OCI-LY7 (cell line): ENCODE data around the gene RHOJ. TPM values are rescaled to one million over a fixed set of nuclear protein-coding genes. Genes with fewer than 3 reads are reported as not detected.

Experiments
- BruUV-seq: library from RNA; stranded (reverse); fragments of 400-500 nt; replicated peaks from 2 replicates; lab custom pipeline; 2021; lab: Mats Ljungman, UMichigan
- CTCF ChIA-PET: fragments of 300-600 bp; sonication (Branson Sonifier 250); formaldehyde crosslinking; loops from one replicate; lab custom pipeline; 2022; ENCODE audit warnings: antibody characterized with exemption; ENCODE audit not compliant: unreplicated experiment; lab: Charles Lee
- POLR2A ChIA-PET: fragments of 300-600 bp; sonication (Branson Sonifier 250); formaldehyde crosslinking; loops from one replicate; lab custom pipeline; 2022; ENCODE audit warnings: antibody characterized with exemption; lab: Charles Lee
- DNase-seq: peaks from one replicate; pipeline ENCODE4 v3.0.0-alpha.2; 2015; ENCODE audit warnings: low spot score
- H2AFZ ChIP-seq: fragments of 200-600 bp; sonication (generic), shearing (Covaris generic); 2 replicates; pipeline ENCODE4 v1.6.1; 2014; ENCODE audit warnings: mild to moderate bottlenecking, antibody characterized with exemption, low read length, moderate library complexity
- H3K27ac ChIP-seq: fragments of 200-600 bp; sonication (generic); 2 replicates; pipeline ENCODE4 v1.5.1; 2014; ENCODE audit warnings: mixed run types, low read depth, mild to moderate bottlenecking, moderate library complexity, low read length, inconsistent platforms; ENCODE audit not compliant: poor library complexity, severe bottlenecking
- H3K36me3 ChIP-seq: fragments of 200-600 bp; sonication (generic); 2 replicates; pipeline ENCODE4 v1.6.1; 2014; ENCODE audit warnings: mild to moderate bottlenecking, antibody characterized with exemption, low read length, moderate library complexity, mixed read lengths; ENCODE audit not compliant: insufficient read depth
- H3K4me1 ChIP-seq: fragments of 200-600 bp; sonication (generic); 2 replicates; pipeline ENCODE4 v1.5.1; 2014; ENCODE audit warnings: mild to moderate bottlenecking, low read length; ENCODE audit not compliant: insufficient read depth, poor library complexity, severe bottlenecking
- H3K4me2 ChIP-seq: fragments of 200-600 bp; sonication (generic); 2 replicates; pipeline ENCODE4 v1.6.1; 2014; ENCODE audit warnings: mild to moderate bottlenecking, low read length
- H3K4me3 ChIP-seq: fragments of 200-600 bp; sonication (generic); 2 replicates; pipeline ENCODE4 v1.5.1; 2014; ENCODE audit warnings: mild to moderate bottlenecking, low read depth, low read length; ENCODE audit not compliant: poor library complexity, severe bottlenecking
- H3K79me2 ChIP-seq: fragments of 200-600 bp; sonication (generic); 2 replicates; pipeline ENCODE4 v1.6.1; 2016; ENCODE audit warnings: low read depth, mild to moderate bottlenecking, low read length, moderate library complexity, mixed read lengths; ENCODE audit not compliant: insufficient read depth
- H3K9me2 ChIP-seq: fragments of 200-600 bp; sonication (generic); 2 replicates; pipeline ENCODE4 v1.6.1; 2016; ENCODE audit warnings: mild to moderate bottlenecking, low read length, mixed read lengths; ENCODE audit not compliant: insufficient read depth
- H3K9me3 ChIP-seq: fragments of 200-600 bp; sonication (generic); 2 replicates; pipeline ENCODE4 v1.6.1; 2014; ENCODE audit warnings: mild to moderate bottlenecking, mixed run types, low read length, mixed read lengths
- H4K20me1 ChIP-seq: fragments of 200-600 bp; sonication (generic); 2 replicates; pipeline ENCODE4 v1.6.1; 2014; ENCODE audit warnings: mild to moderate bottlenecking, antibody characterized with exemption, low read length, moderate library complexity, mixed read lengths; ENCODE audit not compliant: insufficient read depth
- CTCF ChIP-seq: fragments of 200-600 bp; sonication (generic); conservative IDR thresholded peaks from 2 replicates; pipeline ENCODE4 v1.5.1; 2014; ENCODE audit warnings: mild to moderate bottlenecking, antibody characterized with exemption, low read length, moderate library complexity, mixed read lengths
- EZH2phosphoT487 ChIP-seq: fragments of 200-600 bp; sonication (generic); IDR thresholded peaks from 2 replicates; pipeline ENCODE4 v1.6.1; 2018; ENCODE audit warnings: low read depth, borderline replicate concordance, mild to moderate bottlenecking, mixed run types, antibody characterized with exemption, low read length, moderate library complexity, mixed read lengths
- intact Hi-C: fragments of 100-400 bp; cut with micrococcal nuclease; formaldehyde crosslinking; loops from one replicate; pipeline ENCODE4 v1.10.0; 2022; ENCODE audit not compliant: unreplicated experiment
- total RNA-seq, 2 experiments: library from RNA; depleted of rRNA in 1 of 2; stranded (reverse); fragments of >200 nt in 1 of 2; shearing (Covaris generic) in 1 of 2; gene quantifications; 2 replicates each; pipeline ENCODE4 v1.2.3, GENCODE V29; 2014 to 2022

Gene RHOJ
- total RNA-seq, 2 experiments from 2014 or later: not detected

GRCh38 chr14:63241096-63241495 lies 36.9 kb downstream of the RHOJ start:
- BruUV-seq: no TSS peak
- no peaks in the 10 kb centered on the region for H3K9me3 ChIP-seq
- H3K4me1 ChIP-seq: no peaks in the 10 kb centered on the region
- no peaks in the 10 kb centered on the region for H3K36me3 ChIP-seq
- no peak for TF ChIP-seq CTCF
- TF ChIP-seq EZH2phosphoT487: no peak
- no peaks in the 10 kb centered on the region for H4K20me1 ChIP-seq
- POLR2A ChIA-PET: no interaction called here
- no peaks in the 10 kb centered on the region for H3K9me2 ChIP-seq
- H3K27ac ChIP-seq: no peak overlapping the region
- CTCF ChIA-PET: no interaction called here
- no peak overlapping the region for H3K4me3 ChIP-seq
- no peak for DNase-seq
- H3K4me2 ChIP-seq: no peak overlapping the region
- no peak overlapping the region for H2AFZ ChIP-seq
- intact Hi-C loops: no loop called here
- no peaks in the 10 kb centered on the region for H3K79me2 ChIP-seq

- BruUV-seq: no TSS peak
Observed at GRCh38 chr14:63243646-63244045, 39.4 kb downstream of the RHOJ start.

More at GRCh38 chr14:63243646-63244045, 39.4 kb downstream of the RHOJ start:
- Histone ChIP-seq H3K4me1 (no peaks in the 10 kb centered on the region), H3K4me3 (no peak overlapping the region), H3K27ac (no peak overlapping the region), H3K9me2 (no peaks in the 10 kb centered on the region), H3K9me3 (no peaks in the 10 kb centered on the region), H3K4me2 (no peak overlapping the region), H4K20me1 (no peaks in the 10 kb centered on the region), H3K36me3 (no peaks in the 10 kb centered on the region), H2AFZ (no peak overlapping the region), H3K79me2 (no peaks in the 10 kb centered on the region)
- TF ChIP-seq EZH2phosphoT487 (no peak), CTCF (no peak)
- intact Hi-C loops: no loop called here
- ChIA-PET CTCF (no interaction called here), POLR2A (interaction anchor here (0.9 kb wide), 1 partner anchor 18 kb away, joined by 3 read pairs; no protein-coding TSS in a partner anchor)
- no peak for DNase-seq
